ENCODE data around the gene CHID1. TPM values are rescaled to one million over a fixed set of nuclear protein-coding genes. Genes with fewer than 3 reads are reported as not detected.

The CHID1 gene
- total RNA-seq, 1 donor from 2014 or later: 46.8 TPM

DNA sequence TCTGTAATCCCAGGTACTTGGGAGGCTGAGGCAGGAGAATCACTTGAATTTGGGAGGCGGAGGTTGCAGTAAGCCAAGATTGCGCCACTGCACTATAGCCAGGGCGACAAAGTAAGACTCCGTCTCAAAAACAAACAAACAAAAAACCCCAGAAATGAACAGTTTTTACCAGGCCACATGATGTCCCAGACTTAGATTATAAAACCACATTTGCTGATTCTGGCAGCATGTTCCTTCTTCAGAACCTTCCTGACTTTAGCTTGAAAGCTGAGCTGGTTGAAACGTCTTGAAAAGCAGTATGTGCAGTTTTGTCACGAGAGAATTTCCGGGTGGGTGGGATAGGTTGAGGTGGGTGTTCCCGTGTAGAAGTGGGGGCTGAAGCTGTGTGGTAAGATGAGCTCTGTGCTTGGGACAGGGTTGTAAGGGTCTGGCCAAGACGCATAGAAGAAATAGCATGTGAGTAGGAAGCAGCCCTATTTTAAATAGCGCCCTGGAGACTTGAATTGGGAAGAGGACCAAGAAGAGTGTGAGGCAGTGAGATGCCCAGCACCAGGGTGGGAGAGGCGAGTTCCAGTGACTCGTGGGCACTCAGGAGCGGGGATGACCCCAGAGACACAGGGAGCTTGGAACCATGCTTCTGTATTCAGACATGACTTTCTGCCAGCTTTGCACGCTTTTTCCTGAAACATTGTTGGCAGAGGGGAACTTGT lies 22.7 kb upstream of the CHID1 start:
- DNase-seq (ENCODE audit: low read depth, low spot score): no peak

GRCh38 chr11:932435-932834 lies 21.8 kb upstream of the CHID1 start:
- peak; percentile 50 for DNase-seq (ENCODE audit: low read depth, low spot score)

GRCh38 chr11:931385-931784 lies 20.8 kb upstream of the CHID1 start:
- peak; percentile 87 for DNase-seq (ENCODE audit: low read depth, low spot score)

DNA sequence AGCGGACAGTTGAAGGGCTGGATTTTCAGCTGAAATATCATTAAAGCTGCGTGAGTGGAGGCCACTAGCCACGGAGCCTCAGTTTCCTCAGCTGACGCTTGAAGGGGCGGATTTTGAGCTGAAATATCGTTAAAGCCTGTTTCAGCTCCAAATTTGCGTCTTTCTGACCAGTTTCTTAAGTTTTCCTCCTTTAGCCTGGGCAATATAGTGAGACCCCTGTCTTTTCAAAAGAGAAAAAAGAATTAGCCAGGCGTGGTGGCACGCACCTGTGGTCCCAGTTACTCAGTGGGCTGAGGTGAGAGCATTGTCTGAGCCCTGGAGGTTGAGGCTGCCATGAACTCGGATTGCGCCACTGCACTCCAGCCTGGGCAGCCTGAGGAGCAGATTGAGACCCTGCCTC lies 18.8 kb upstream of the CHID1 start:
- no peak for DNase-seq (ENCODE audit: low read depth, low spot score)

DNA sequence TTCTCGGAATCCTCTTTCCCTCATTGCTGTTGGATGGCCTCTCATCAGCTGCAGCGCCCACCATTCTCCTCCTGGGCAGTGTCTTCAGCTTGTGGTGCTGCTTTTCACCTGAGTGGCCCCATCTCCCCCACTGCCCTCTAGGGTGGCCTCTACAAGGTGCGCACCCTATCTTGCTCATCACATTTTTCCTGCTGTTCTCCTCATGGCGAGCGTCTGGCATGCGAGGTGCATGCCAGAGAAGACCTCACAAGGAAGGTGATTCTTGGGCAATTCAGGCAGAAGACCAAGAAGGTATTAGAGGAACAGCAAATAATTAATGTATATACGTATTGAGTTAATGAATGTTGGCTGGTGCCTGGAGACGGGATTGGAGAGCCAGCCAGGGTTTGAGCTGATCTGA lies 18.2 kb upstream of the CHID1 start:
- no peak for DNase-seq (ENCODE audit: low read depth, low spot score)

- no peak for DNase-seq (ENCODE audit: low read depth, low spot score)
Observed at GRCh38 chr11:927871-928270, 17.3 kb upstream of the CHID1 start.

- peak; percentile 60 for DNase-seq (ENCODE audit: low read depth, low spot score)
Observed at GRCh38 chr11:926341-926916, 15.8 kb upstream of the CHID1 start.

- peak; percentile 65 for DNase-seq (ENCODE audit: low read depth, low spot score)
Observed at GRCh38 chr11:925496-926301, 15.1 kb upstream of the CHID1 start, which contains the start of gene AP2A2. AP2A2 (plus strand) TSS chr11:925870; CDS start chr11:926022, 152 bp downstream.

GRCh38 chr11:925158-925495 lies 14.5 kb upstream of the CHID1 start:
- no peak for DNase-seq (ENCODE audit: low read depth, low spot score)

GRCh38 chr11:924406-925157 lies 14.0 kb upstream of the CHID1 start:
- DNase-seq (ENCODE audit: low read depth, low spot score): no peak

GRCh38 chr11:923691-924405 lies 13.2 kb upstream of the CHID1 start:
- no peak for DNase-seq (ENCODE audit: low read depth, low spot score)

DNA sequence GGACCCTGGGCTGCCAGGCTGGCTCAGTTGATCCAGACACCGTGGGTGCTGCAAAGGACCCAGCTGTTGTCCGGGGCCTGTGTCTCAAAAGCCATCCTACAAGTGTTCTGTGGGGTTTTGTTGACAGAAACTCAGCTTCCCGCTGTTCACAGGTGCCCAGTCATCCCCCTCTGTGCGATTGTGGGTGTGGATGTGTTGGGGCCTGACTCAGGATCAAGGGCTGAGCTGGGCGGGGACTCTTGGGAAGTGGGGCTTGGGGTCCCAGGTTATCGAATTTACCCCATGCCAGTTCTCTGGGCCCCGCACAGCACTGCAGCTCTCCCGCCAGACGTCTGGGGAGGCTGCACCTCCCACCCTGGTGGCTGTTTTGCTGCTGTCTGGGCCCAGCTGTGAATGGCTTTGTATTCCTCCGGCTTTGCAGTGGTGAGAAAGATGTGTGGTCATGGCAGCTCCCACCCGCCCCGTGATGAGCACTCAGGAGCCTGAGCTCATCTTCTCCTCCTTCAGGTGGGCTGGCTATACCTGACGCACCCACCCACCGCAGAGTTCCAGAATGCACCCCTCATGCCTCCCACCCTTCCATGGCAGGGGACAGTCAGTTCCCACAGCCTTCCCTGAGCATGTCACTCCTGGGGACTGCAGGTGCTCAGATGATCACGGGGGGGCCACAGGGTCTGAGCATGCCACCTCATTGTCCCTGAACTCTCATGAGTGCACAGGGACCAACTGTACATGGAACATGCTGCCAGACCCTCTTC lies 11.5 kb upstream of the CHID1 start:
- no peak for DNase-seq (ENCODE audit: low read depth, low spot score)

- no peak for DNase-seq (ENCODE audit: low read depth, low spot score)
Observed at GRCh38 chr11:917426-917825, 6.8 kb upstream of the CHID1 start.

DNA sequence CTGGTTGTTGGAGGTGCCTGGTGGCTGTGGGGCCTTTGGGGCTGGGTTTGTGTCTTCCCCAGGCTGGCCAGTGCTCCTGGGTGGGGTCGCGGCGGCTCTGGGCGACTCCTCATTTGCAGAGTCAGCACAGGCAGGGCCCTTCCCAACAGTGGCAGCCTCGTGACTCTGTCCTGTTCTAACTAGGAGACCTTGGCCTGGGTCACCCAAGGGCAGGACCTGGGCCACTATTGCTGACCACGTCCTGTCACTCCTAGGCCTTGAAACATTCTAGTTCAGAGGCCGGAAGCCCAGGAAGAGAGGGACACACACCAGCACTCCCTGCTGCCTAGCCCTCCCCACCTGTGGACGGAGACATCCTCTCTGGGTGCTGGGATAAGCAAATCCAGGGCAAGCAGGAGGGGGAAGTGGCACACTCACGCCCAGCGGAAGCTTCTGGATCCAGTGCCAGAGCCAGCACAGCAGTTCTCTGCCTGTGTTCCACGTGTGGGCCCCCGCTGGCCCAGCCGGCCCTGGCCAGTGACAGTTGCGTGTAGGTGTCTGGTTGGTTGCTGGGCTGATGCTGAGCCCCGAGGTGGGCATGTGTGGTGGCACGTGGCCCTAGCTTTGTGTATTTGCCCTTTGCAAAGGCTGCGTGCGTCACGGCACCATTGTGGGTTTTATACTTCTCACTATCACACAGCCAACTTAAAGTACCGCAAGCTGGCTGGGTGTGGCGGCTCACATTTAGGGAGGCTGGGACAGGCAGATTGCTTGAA lies 4.3 kb upstream of the CHID1 start:
- DNase-seq (ENCODE audit: low read depth, low spot score): no peak

- DNase-seq (ENCODE audit: low read depth, low spot score): no peak
Observed at GRCh38 chr11:914204-914603, 3.6 kb upstream of the CHID1 start.

DNA sequence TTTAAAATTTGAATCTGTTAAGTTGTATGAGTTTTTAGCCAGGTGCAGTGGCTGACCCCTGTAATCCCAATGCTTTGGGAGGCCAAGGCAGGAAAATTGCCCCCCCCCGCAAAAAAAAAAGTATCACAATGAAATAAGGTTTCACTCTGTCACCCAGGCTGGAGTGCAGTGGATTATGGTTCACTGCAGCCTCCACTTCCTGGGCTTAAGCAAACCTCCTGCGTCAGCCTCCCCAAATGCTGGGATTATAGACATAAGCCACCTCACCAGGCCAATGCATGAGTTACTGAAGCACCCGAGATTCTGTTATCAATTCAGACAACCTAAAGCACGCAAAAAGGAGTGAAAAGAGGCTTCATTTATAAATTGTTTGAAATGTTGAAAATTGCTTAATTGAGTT lies 2.4 kb upstream of the CHID1 start:
- DNase-seq (ENCODE audit: low read depth, low spot score): no peak

GRCh38 chr11:912266-912665 lies 1.7 kb upstream of the CHID1 start:
- DNase-seq (ENCODE audit: low read depth, low spot score): no peak

DNA sequence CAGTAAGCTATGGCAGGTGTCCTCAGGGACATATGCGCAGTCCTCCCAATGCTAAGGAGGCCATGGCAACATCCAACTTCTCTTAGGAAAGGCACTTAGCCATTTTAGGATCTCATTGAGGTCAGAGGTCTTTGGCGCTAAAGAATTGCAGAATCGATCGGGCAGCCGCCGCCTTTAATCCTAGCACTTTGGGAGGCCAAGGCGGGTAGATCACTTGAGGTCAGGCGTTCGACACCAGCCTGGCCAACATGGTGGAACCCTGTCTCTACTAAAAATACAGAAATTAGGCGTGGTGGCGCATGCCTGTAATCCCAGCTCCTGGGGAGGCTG lies 1.2 kb upstream of the CHID1 start:
- no peak for DNase-seq (ENCODE audit: low read depth, low spot score)

DNA sequence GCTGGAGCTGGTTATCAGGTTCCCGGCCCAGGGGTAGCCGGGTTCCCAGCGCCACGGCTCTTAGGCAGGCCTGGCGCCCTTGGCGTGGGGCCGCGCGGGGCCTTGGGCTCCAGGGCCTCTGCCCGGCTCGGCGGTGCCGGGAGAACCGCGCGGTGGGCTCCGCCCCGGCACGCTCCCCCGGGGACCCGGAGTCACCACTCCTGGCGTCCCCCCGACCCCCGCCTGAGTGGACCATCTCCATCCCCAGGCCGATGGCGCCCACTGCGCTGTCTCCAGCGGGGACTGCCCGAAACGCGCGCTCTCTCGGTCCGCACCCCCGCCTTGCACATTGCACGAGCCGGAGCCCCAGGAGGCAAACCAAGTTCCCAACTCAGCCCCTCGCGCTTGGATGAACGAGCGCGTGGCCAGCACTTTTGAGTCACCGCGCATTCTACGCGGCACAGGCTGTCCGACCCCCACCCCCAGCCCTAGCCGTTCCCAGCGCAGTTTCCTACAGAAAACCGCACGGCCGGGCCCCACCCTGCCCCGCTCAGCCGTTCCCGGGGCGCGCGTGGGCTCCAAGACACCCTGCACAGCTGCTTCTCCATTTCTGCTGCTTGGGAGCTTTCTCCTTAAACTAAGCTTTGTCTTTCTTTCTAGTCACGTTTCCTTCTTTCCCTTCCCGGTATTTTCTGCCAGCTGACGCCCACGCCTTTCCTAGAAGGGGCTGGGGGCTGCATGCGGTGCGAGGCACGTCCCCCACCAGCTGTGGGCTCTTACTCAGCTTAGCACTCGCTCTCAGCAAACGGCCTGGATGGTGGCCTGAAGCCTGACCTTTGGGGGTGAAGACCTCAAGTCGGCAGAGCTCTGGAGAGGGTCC lies 650 bp upstream of the CHID1 start:
- DNase-seq (ENCODE audit: low read depth, low spot score): no peak

Measured in pulmonary artery endothelial cell (primary cell).